ENCODE data around the gene JAG2. TPM values are rescaled to one million over a fixed set of nuclear protein-coding genes. Genes with fewer than 3 reads are reported as not detected.

The JAG2 gene
- total RNA-seq, 4 donors from 2014 or later = 47.4 to 75.4 (median 67.2) TPM

GRCh38 chr14:105200074-105200473 is 31.5 kb upstream of the JAG2 start:
- 95% methylated on average over 4 of the region's 10 CpGs for WGBS
- Histone ChIP-seq H3K36me3 (no peaks in the 10 kb centered on the region), H3K27me3 (peaks cover 45% of the 10 kb centered on the region), H3K4me1 (peaks cover 59% of the 10 kb centered on the region), H3K9me3 (no peaks in the 10 kb centered on the region), H3K4me3 (no peak overlapping the region), H3K27ac (no peak overlapping the region)
- TF ChIP-seq EP300 (IDR thresholded peaks at IDR 0.05) (no peak), POLR2A (IDR thresholded peaks at IDR 0.05) (no peak), POLR2AphosphoS5 (IDR thresholded peaks at IDR 0.05) (no peak), CTCF (IDR thresholded peaks at IDR 0.05) (no peak)
- no peak for DNase-seq (ENCODE audit: low spot score in 2 of 2)

- H3K36me3 ChIP-seq = no peaks in the 10 kb centered on the region
- H3K4me3 ChIP-seq = no peak overlapping the region
- WGBS = 63% methylated on average over 2 of the region's 18 CpGs
- peaks cover 55% of the 10 kb centered on the region for H3K27me3 ChIP-seq
- H3K9me3 ChIP-seq = no peaks in the 10 kb centered on the region
- peak overlapping the region; percentile 23 for H3K27ac ChIP-seq
- TF ChIP-seq POLR2A (IDR thresholded peaks at IDR 0.05) (no peak), EP300 (IDR thresholded peaks at IDR 0.05) (no peak), POLR2AphosphoS5 (IDR thresholded peaks at IDR 0.05) (no peak)
- peaks cover 55% of the 10 kb centered on the region for H3K4me1 ChIP-seq
- no peak for DNase-seq (ENCODE audit: low spot score in 2 of 2)
These were observed 30.5 kb upstream of the JAG2 start for GRCh38 chr14:105199093-105199492.

- Histone ChIP-seq H3K4me3 (no peak overlapping the region), H3K27ac (peak overlapping the region; percentile 23), H3K27me3 (peaks cover 60% of the 10 kb centered on the region), H3K36me3 (no peaks in the 10 kb centered on the region), H3K4me1 (peaks cover 55% of the 10 kb centered on the region), H3K9me3 (no peaks in the 10 kb centered on the region)
- TF ChIP-seq POLR2AphosphoS5 (IDR thresholded peaks at IDR 0.05) (no peak), POLR2A (IDR thresholded peaks at IDR 0.05) (no peak)
- WGBS = no CpG with 5 or more reads among the region's 4 CpGs
- DNase-seq (ENCODE audit: low spot score in 2 of 2) = no peak
These were observed 30.0 kb upstream of the JAG2 start for GRCh38 chr14:105198588-105198987.

GRCh38 chr14:105197211-105197641 is 28.6 kb upstream of the JAG2 start:
- no peaks in the 10 kb centered on the region for H3K36me3 ChIP-seq
- no peak for TF ChIP-seq POLR2A (IDR thresholded peaks at IDR 0.05)
- no peak for TF ChIP-seq CTCF (IDR thresholded peaks at IDR 0.05)
- no peak for TF ChIP-seq EP300 (IDR thresholded peaks at IDR 0.05)
- TF ChIP-seq POLR2AphosphoS5 (IDR thresholded peaks at IDR 0.05) = no peak
- H3K27me3 ChIP-seq = peaks cover 71% of the 10 kb centered on the region
- DNase-seq (ENCODE audit: low spot score in 2 of 2) = no peak
- H3K9me3 ChIP-seq = no peaks in the 10 kb centered on the region
- WGBS = 18% methylated on average over 3 of the region's 15 CpGs
- H3K4me3 ChIP-seq = peak overlapping the region; percentile 32
- H3K4me1 ChIP-seq = peaks cover 54% of the 10 kb centered on the region
- H3K27ac ChIP-seq = peak overlapping the region; percentile 70

- H3K4me3 ChIP-seq = peak overlapping the region; percentile 32
- DNase-seq (ENCODE audit: low spot score in 2 of 2) = no peak
- H3K4me1 ChIP-seq = peaks cover 48% of the 10 kb centered on the region
- no peaks in the 10 kb centered on the region for H3K36me3 ChIP-seq
- H3K9me3 ChIP-seq = no peaks in the 10 kb centered on the region
- WGBS = 7% methylated on average over 32 of the region's 58 CpGs
- TF ChIP-seq EP300 (IDR thresholded peaks at IDR 0.05) (no peak), POLR2AphosphoS5 (IDR thresholded peaks at IDR 0.05) (no peak), POLR2A (IDR thresholded peaks at IDR 0.05) (no peak), CTCF (IDR thresholded peaks at IDR 0.05) (no peak)
- peak overlapping the region; percentile 70 for H3K27ac ChIP-seq
- H3K27me3 ChIP-seq = peaks cover 74% of the 10 kb centered on the region
These were observed 27.8 kb upstream of the JAG2 start for GRCh38 chr14:105196265-105196960.

- Histone ChIP-seq H3K36me3 (no peaks in the 10 kb centered on the region), H3K4me1 (peaks cover 43% of the 10 kb centered on the region), H3K27me3 (peaks cover 74% of the 10 kb centered on the region), H3K4me3 (no peak overlapping the region), H3K9me3 (no peaks in the 10 kb centered on the region), H3K27ac (peak overlapping the region; percentile 52)
- DNase-seq (ENCODE audit: low spot score in 2 of 2) = no peak
- WGBS = 68% methylated on average over 16 of the region's 25 CpGs
- TF ChIP-seq POLR2AphosphoS5 (IDR thresholded peaks at IDR 0.05) (no peak), POLR2A (IDR thresholded peaks at IDR 0.05) (no peak), CTCF (IDR thresholded peaks at IDR 0.05) (no peak), EP300 (IDR thresholded peaks at IDR 0.05) (no peak)
These were observed 27.1 kb upstream of the JAG2 start for GRCh38 chr14:105195522-105196264.

All from suprapubic skin (tissue), 4 donors.